ENCODE measurements around the gene SLC17A9. TPM values are rescaled to one million over a fixed set of nuclear protein-coding genes. Genes with fewer than 3 reads are reported as not detected.

Gene SLC17A9
- total and polyA plus RNA-seq, 10 of the 15 experiments (the other 5 are each of a cell fraction or from before 2014, with no cell fraction given), result 0.72 to 74.1 (median 29.4) TPM

GRCh38 chr20:62980380-62980960 lies 28.0 kb downstream of the SLC17A9 start (continued):
- no peak for TF ChIP-seq ZBED1 (IDR thresholded peaks at IDR 0.05; ENCODE audit: borderline replicate concordance)
- TF ChIP-seq ATF2 (IDR thresholded peaks at IDR 0.05; ENCODE audit: low read length), result no peak

GRCh38 chr20:62980970-62981369 lies 28.5 kb downstream of the SLC17A9 start:
- H3K4me1 ChIP-seq (ENCODE audit: control insufficient read depth, insufficient read depth, low read length), result peaks cover 30% of the 10 kb centered on the region
- H3K9ac ChIP-seq (ENCODE audit: control insufficient read depth, insufficient read depth, low read length), result no peak overlapping the region
- POLR2A ChIA-PET, result interaction anchor here (4.3 to 5.3 kb wide), 2 partner anchors 27 to 31 kb away, joined by 36 to 37 read pairs; no protein-coding TSS in a partner anchor
- ATAC-seq (no peak), DNase-seq (ENCODE audit: low read depth, low spot score) (no peak), FAIRE-seq (no peak)
- H3K4me2 ChIP-seq (ENCODE audit: control insufficient read depth, insufficient read depth), result 0 out of 2 replicates have a peak overlapping the region, but pooled peaks have one; percentile 33
- in situ Hi-C loops (cut with MboI), result no loop called here
- intact Hi-C loops (cut with micrococcal nuclease; ENCODE audit: unreplicated experiment), result no loop called here
- no TSS peak for BruUV-seq (replicated peaks)
- no peaks in the 10 kb centered on the region for H3K36me3 ChIP-seq (ENCODE audit: control insufficient read depth in 2 of 2, insufficient read depth in 2 of 2, low read length in 1 of 2)
- H2AFZ ChIP-seq (ENCODE audit: control insufficient read depth, low read depth, low read length), result no peak overlapping the region
- SMC1A ChIA-PET (ENCODE audit: uncharacterized antibody, unreplicated experiment), result interaction anchor here (0.9 to 2.0 kb wide), 3 partner anchors 26 to 60 kb away, joined by 4 to 6 read pairs (median 4); no protein-coding TSS in a partner anchor
- TF ChIP-seq LARP7 (IDR thresholded peaks at IDR 0.05) (0 out of 2 replicates have a peak, but pooled peaks have one; percentile 26), TCF12 (IDR thresholded peaks at IDR 0.05; ENCODE audit: low read depth, low read length) (peak; percentile 42; the same call in 1 of the 2 replicates), RAD51 (IDR thresholded peaks at IDR 0.05) (no peak), BHLHE40 (IDR thresholded peaks at IDR 0.05; ENCODE audit: borderline replicate concordance in 1 of 2, low read depth in 2 of 2, low read length in 1 of 2) (peak in 1 of 2 experiments; percentile 24; a peak in 1 of 4 replicates)
- peaks cover 6% of the 10 kb centered on the region; the same call in 1 of the 2 replicates for H4K20me1 ChIP-seq (ENCODE audit: control insufficient read depth, insufficient read depth)
- no peak overlapping the region for H3K4me3 ChIP-seq
- WGBS (ENCODE audit: insufficient coverage, insufficient replicate concordance, low lambda C conversion rate, missing lambda C conversion rate), result 53% methylated on average over 28 of the region's 28 CpGs
- CTCF ChIA-PET, result interaction anchor here (1.9 kb wide), 1 partner anchor 27 kb away, joined by 7 read pairs; no protein-coding TSS in a partner anchor
- H3K79me2 ChIP-seq (ENCODE audit: control insufficient read depth, insufficient read depth, low read length), result no peaks in the 10 kb centered on the region
- peaks cover 0 to 15% of the 10 kb centered on the region in 2 experiments; a peak in 3 of 4 replicates for H3K27me3 ChIP-seq (replicated peaks in 1 of 2; ENCODE audit: control insufficient read depth in 2 of 2, insufficient read depth in 2 of 2, low read length in 1 of 2)
- RAD21 ChIA-PET (ENCODE audit: unreplicated experiment), result interaction anchor here (0.9 to 1.5 kb wide), 2 partner anchors 9 to 10 kb away, joined by 3 to 7 read pairs; no protein-coding TSS in a partner anchor
- no peaks in the 10 kb centered on the region for H3K9me3 ChIP-seq (replicated peaks; ENCODE audit: control insufficient read depth, insufficient read depth, low read length)
- no peak overlapping the region for H3K27ac ChIP-seq (ENCODE audit: control insufficient read depth, insufficient read depth)
